Transverse colon (tissue), 4 donors: ENCODE results near the gene FGR. TPM values are rescaled to one million over a fixed set of nuclear protein-coding genes. Genes with fewer than 3 reads are reported as not detected.

Experiments
- DNase-seq: peaks from one replicate; pipeline ENCODE4 v3.0.0-alpha.2; 2019
- H3K27ac ChIP-seq, 4 donors: fragments of 200-600 bp; sonication (generic); 2 replicates each; pipeline ENCODE4 v1.5.1; 2016 to 2018; ENCODE audit warnings: inconsistent platforms in 4 of 4
- H3K27me3 ChIP-seq: fragments of 200-600 bp; sonication (generic); 2 replicates; pipeline ENCODE4 v1.5.1; 2017; ENCODE audit warnings: inconsistent platforms
- H3K36me3 ChIP-seq, 4 donors: fragments of 200-600 bp; sonication (generic); 2 replicates each; pipeline ENCODE4 v1.5.1; 2017 to 2019; ENCODE audit warnings: inconsistent platforms in 4 of 4
- H3K4me1 ChIP-seq, 4 donors: fragments of 200-600 bp; sonication (generic); 2 replicates each; pipeline ENCODE4 v1.5.1; 2017 to 2020; ENCODE audit warnings: inconsistent platforms in 4 of 4
- H3K4me3 ChIP-seq, 4 donors: fragments of 200-600 bp; sonication (generic); 1 replicate in 1 of 4; 2 replicates in 3 of 4; pipeline versions ENCODE4 v1.5.1 to v1.6.1; 2017 to 2019; ENCODE audit warnings: inconsistent platforms in 4 of 4
- H3K9me3 ChIP-seq, 2 donors: fragments of 200-600 bp; sonication (generic); 2 replicates each; pipeline ENCODE4 v1.5.1; 2017 to 2019; ENCODE audit warnings: inconsistent platforms in 2 of 2
- CTCF ChIP-seq, 5 experiments: fragments of 200-600 bp in 3 of 5; fragments of 450-650 bp in 2 of 5; sonication (generic) in 3 of 5; IDR thresholded peaks; 1 replicate in 2 of 5; 2 replicates in 3 of 5; pipeline ENCODE4 v1.5.1; 2016 to 2017; ENCODE audit warnings: antibody characterized with exemption in 5 of 5, inconsistent platforms in 3 of 5, mild to moderate bottlenecking in 2 of 5, moderate library complexity in 1 of 5
- EP300 ChIP-seq: sonication (generic); formaldehyde crosslinking; IDR thresholded peaks from one replicate; pipeline ENCODE4 v1.6.1; 2017; ENCODE audit warnings: antibody characterized with exemption, low read depth
- POLR2A ChIP-seq: fragments of 450-650 bp; IDR thresholded peaks from one replicate; pipeline ENCODE4 v1.6.1; 2016; ENCODE audit warnings: antibody characterized with exemption, mild to moderate bottlenecking, moderate library complexity
- POLR2AphosphoS5 ChIP-seq, 3 donors: sonication (generic); formaldehyde crosslinking; IDR thresholded peaks; one replicate each; pipeline ENCODE4 v1.6.1; 2016; ENCODE audit warnings: antibody characterized with exemption in 3 of 3
- WGBS, 2 donors: methylation state at CpG; one replicate each; pipeline ENCODE4 v1.1.5; 2018; ENCODE audit warnings: low coverage in 1 of 2; 5-methylcytosine and 5-hydroxymethylcytosine counted together
- in situ Hi-C, 4 donors: fragments of 200-750 bp; cut with MboI; loops; one replicate each; pipeline versions ENCODE4 v1.15.0 to v1.15.1; 2017; ENCODE audit warnings: low sequenced_read_pairs in 3 of 4, low pct_ligation_motif_present in 1 of 4, low pct_unique_long_range_greater_than_20kb in 1 of 4
- intact Hi-C: fragments of 100-400 bp; cut with DNase I; formaldehyde crosslinking; loops from one replicate; pipeline ENCODE4 v1.15.1; 2023; ENCODE audit warnings: low total_unique reads
- total RNA-seq, 4 donors: library from RNA; depleted of rRNA; stranded (reverse); fragments of >200 nt; gene quantifications; one replicate each; pipeline ENCODE4 v1.1.0, GENCODE V29; 2016

The FGR gene
- total RNA-seq, 4 donors from 2014 or later, result 2.2 to 8.8 (median 5.8) TPM

DNA sequence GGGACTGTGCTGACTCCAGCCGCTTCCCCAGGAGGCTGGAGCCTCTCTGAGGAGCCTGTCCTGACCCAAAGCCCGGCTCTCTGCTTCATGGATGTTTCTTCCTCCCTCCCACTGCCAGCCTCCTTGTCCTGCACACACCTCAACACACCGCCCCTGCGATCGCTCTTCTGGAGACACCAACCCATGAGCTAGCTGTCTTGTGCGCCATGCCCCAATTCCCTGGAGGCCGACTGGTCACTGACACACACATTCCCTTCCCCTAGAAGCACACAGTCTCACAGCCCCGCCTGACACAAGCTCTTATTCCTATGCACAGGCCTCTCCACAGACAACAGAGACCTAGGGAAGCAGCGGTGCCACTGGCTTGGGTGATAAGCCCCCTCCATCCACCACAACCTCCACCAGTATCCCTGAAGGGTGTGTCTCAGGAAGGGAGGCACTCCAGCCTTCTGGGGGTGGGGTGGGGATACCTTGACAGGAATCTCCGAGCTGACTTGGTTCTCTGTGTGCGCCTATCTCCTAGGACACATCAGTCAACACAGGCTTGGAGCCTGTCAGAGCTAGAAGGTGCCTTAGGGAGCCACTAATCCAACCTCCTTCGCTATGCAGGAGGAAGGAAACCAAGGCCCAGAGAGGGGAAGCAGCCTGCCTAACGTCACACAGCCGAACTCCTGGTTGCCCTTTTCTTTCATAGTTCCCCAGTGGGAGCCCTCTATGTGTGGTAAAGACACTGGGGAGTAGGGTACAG, 62.1 kb downstream of the FGR start:
- H3K4me1 ChIP-seq, result peaks cover 56 to 93% (median 75%) of the 10 kb centered on the region in 4 donors
- no peaks in the 10 kb centered on the region for H3K27me3 ChIP-seq
- intact Hi-C loops (no loop called here), in situ Hi-C loops (no loop called here)
- H3K9me3 ChIP-seq, result no peaks in the 10 kb centered on the region
- whole genome bisulfite sequencing, 2 donors, result 76% methylated on average over 14 of the region's 14 CpGs; no CpG with 5 or more reads in 1 of the 2 donors
- TF ChIP-seq POLR2A (no peak), EP300 (no peak), POLR2AphosphoS5 (IDR thresholded peaks at IDR 0.05) (no peak), CTCF (IDR thresholded peaks at IDR 0.05) (no peak)
- no peaks in the 10 kb centered on the region for H3K36me3 ChIP-seq
- H3K4me3 ChIP-seq, result no peak overlapping the region
- H3K27ac ChIP-seq, result peak overlapping the region; percentile 82 to 95 (median 92)
- no peak for DNase-seq

GRCh38 chr1:27572019-27572678, 62.8 kb downstream of the FGR start:
- Histone ChIP-seq H3K4me3 (no peak overlapping the region), H3K27ac (peak overlapping the region; percentile 82 to 95 (median 92)), H3K4me1 (peaks cover 59 to 93% (median 80%) of the 10 kb centered on the region in 4 donors), H3K9me3 (no peaks in the 10 kb centered on the region), H3K27me3 (no peaks in the 10 kb centered on the region), H3K36me3 (no peaks in the 10 kb centered on the region)
- WGBS, 2 donors, result 43% methylated on average over 9 of the region's 9 CpGs; no CpG with 5 or more reads in 1 of the 2 donors
- TF ChIP-seq POLR2A, result no peak
- no peak for DNase-seq
- in situ Hi-C loops, result no loop called here
- intact Hi-C loops, result no loop called here

DNA sequence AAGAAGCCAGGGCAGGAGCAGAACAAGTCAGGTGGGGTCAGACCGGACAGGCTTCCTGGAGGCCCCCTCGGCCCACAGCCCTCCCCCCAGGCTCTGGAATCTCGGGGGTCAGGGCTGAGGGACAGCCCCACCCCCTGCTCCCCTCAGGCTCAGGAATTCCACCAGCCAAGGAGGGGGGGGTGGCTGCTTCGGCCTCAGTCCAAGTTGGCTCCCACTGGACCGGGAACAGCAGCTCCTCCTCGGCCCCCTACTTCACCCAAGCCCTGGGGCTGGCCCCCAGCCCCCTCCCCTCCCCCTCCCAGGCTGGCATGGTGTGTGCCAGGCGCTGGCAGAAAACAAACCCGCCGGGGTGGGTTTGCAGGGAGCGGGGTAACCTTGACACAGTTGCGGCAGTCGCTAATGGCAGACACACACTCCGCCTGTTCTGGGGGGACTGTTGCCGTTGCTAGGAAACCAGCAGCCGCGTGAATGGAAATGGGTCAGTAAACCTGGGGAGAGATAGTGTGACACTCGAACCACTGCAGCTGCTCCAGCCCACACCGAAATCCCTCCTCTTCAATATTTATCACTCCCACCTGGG, 63.5 kb downstream of the FGR start:
- peaks cover 59 to 95% (median 83%) of the 10 kb centered on the region in 4 donors for H3K4me1 ChIP-seq
- no peaks in the 10 kb centered on the region for H3K36me3 ChIP-seq
- H3K27me3 ChIP-seq, result no peaks in the 10 kb centered on the region
- no peaks in the 10 kb centered on the region for H3K9me3 ChIP-seq
- DNase-seq, result no peak
- H3K27ac ChIP-seq, result peak overlapping the region; percentile 82 to 95 (median 92)
- TF ChIP-seq POLR2AphosphoS5 (IDR thresholded peaks at IDR 0.05) (no peak), EP300 (no peak), POLR2A (no peak), CTCF (IDR thresholded peaks at IDR 0.05) (no peak)
- H3K4me3 ChIP-seq, result no peak overlapping the region
- 65 to 80% methylated on average over 2 to 18 of the region's 18 CpGs for WGBS, 2 donors
- in situ Hi-C loops, result no loop called here
- intact Hi-C loops, result no loop called here

- intact Hi-C loops (no loop called here), in situ Hi-C loops (no loop called here)
- H3K4me1 ChIP-seq, result peaks cover 58 to 95% (median 82%) of the 10 kb centered on the region in 4 donors
- H3K9me3 ChIP-seq, result no peaks in the 10 kb centered on the region
- H3K4me3 ChIP-seq, result no peak overlapping the region
- no peak for DNase-seq
- H3K27ac ChIP-seq, result peak overlapping the region; percentile 82 to 95 (median 92)
- 65 to 86% methylated on average over 2 to 3 of the region's 3 CpGs for WGBS, 2 donors
- no peaks in the 10 kb centered on the region for H3K27me3 ChIP-seq
- no peak for TF ChIP-seq CTCF (IDR thresholded peaks at IDR 0.05)
- TF ChIP-seq POLR2A, result no peak
- no peak for TF ChIP-seq EP300
- no peak for TF ChIP-seq POLR2AphosphoS5 (IDR thresholded peaks at IDR 0.05)
- no peaks in the 10 kb centered on the region for H3K36me3 ChIP-seq
Observed at GRCh38 chr1:27570784-27571183, 64.2 kb downstream of the FGR start.
